Measurements from ENCODE around the gene HAPLN2. TPM values are rescaled to one million over a fixed set of nuclear protein-coding genes. Genes with fewer than 3 reads are reported as not detected.
A peak's percentile ranks its signal among the peaks of the same experiment; 100 is the strongest.
"Not testable (repeated sequence)": the region's sequence is repeated elsewhere in the genome, so short reads cannot be mapped to it uniquely, and the experiment has no call there.

HAPLN2 gene
- total RNA-seq, 1 experiment from 2014 or later, result 0.26 TPM

GRCh38 chr1:156619582-156619955 lies 354 bp downstream of the HAPLN2 start:
- no peak for DNase-seq (ENCODE audit: low spot score)

DNA sequence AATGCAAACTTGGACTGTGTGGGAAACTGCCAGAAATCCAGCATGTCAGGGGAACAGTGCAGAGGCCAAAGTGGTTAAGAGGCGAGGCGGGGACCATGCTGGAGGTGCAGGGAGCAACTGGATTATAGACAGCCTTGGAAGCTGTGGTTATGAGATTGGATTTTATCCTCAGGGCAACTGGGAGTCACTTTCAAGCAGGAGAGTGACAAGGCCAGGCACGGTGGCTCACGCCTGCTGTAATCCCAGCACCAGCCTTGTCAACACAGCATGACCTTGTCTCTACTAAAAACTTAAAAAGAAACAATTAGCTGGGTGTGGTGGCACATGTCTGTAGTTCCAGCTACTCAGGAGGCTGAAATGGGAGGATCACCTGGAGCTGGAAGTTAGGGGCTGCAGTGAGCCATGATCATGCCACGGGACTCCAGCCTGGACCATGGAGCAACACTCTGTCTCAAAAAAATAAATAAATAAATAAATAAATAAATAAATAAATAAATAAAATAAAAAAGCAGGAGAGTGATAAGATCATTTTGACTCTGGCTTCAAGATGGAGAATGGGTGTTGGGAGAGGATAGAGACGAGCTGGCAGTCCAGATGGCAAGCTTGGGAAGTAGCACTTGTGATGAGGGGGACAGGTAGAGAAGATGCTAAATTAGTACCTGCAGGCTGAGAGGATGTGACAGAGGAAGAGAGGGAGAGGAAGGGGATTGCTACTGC lies 3.5 kb downstream of the HAPLN2 start:
- no peak for DNase-seq (ENCODE audit: low spot score)

DNA sequence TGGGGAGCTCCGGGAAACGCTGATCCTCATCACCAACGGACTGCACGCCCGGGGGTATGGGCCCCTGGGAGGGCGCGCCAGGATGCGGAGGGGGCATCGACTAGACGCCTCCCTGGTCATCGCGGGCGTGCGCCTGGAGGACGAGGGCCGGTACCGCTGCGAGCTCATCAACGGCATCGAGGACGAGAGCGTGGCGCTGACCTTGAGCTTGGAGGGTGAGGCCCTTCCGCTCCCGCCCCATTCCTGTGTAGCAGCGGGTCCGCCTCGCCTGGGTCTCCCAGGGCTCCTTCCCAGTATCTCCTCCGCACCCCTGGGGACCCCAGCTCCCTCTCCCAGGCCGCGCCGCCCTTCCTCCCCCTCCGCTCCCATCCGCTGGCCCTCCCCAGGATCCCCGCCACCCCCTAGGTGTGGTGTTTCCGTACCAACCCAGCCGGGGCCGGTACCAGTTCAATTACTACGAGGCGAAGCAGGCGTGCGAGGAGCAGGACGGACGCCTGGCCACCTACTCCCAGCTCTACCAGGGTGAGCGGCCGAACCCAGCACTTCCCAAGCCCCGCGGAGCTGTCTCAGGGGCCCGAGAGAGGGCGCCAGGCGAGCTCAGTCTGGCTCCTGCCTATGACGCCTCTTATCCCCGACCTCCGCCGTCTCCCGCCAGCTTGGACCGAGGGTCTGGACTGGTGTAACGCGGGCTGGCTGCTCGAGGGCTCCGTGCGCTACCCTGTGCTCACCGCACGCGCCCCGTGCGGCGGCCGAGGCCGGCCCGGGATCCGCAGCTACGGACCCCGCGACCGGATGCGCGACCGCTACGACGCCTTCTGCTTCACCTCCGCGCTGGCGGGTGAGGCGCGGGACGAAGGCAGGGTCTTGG lies 5.0 kb downstream of the HAPLN2 start:
- DNase-seq (ENCODE audit: low spot score), result no peak

GRCh38 chr1:156624814-156625435 lies 5.7 kb downstream of the HAPLN2 start:
- DNase-seq (ENCODE audit: low spot score), result no peak

DNA sequence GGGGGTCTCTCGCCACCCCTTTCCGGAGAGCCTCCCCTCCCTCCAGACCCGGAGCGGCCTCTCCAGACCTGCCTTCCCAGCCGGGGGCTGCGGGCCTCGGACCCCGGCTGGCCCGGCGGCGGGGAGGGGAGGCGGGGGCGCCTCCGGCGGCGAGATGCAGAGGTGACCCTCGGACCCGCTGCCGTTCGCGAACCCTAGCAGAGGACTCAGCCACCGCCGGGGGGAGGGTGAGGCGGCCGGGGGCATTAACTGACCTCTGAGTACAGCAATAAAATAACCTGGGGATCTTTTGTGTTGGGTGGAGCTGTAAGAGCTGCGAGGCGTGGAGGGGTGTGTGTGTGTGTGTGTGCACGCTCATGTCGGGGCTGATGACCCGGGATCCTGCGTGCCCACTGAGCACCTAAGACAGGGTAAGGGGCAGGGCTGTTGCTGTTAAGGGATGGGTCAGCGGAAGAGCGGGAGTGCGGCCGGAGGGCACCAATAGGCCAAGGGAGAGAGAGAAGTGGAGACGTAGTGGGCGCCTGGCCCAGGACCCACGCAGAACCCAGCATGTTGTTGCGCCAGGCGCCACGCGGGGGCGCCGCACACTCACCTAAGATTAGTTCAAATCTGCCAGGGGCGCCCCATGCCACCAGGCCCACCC lies 6.3 kb downstream of the HAPLN2 start:
- DNase-seq (ENCODE audit: low spot score), result no peak

- DNase-seq (ENCODE audit: low spot score), result no peak
Observed at GRCh38 chr1:156626079-156626438, 6.8 kb downstream of the HAPLN2 start.

DNA sequence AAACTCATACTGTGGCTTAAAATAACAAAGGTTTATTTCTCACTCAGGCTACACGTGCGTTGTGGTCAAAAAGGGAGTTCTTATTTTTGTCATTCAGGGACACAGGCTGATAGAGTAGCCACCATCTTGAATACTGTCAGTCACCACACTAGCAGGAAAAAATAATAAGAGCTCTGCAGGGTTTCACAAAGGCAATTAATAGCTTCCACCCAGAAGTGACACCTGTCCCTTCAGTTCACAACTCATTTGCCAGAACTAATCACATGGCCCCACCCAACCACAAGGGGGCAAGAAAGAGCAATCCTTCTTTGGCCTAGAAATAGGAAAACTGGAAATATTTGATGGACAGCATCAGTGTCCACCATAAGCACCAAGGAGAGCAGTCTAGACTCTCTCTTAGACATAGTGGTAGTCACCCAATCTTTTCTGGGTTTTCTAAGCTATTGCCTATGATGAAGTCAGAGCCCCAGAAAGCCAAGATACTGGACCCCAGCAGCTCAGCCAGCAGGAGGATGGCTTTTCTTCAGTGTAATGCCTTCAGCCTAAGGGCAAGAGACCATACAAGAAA lies 8.2 kb downstream of the HAPLN2 start:
- peak; percentile 80 for DNase-seq (ENCODE audit: low spot score)

DNA sequence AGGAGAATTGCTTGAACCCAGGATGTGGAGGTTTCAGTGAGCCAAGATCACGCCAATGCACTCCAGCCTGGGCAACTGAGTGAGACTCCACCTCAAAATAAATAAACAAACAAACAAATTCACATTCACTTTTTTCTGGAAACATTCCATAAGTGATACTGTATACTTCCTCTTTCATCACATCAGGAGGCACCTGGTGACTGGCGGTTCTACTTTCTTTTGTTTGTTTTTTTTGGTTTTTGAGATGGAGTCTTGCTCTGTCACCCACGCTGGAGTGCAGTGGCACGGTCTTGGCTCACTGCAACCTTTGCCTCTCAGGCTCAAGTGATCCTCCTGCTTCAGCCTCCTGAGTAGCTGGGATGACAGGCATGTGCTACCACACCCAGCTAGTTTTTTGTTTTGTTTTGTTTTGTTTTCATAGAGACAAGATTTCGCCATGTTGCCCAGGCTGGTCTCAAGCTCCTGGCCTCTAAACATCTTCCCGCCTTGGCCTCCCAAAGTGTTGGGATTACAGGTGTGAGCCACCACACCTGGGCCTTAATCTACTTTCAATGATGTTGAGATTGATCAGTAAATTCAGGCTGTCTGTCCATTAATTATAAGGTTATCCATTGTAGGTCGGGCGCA lies 10.7 kb downstream of the HAPLN2 start:
- no peak for DNase-seq (ENCODE audit: low spot score)

DNA sequence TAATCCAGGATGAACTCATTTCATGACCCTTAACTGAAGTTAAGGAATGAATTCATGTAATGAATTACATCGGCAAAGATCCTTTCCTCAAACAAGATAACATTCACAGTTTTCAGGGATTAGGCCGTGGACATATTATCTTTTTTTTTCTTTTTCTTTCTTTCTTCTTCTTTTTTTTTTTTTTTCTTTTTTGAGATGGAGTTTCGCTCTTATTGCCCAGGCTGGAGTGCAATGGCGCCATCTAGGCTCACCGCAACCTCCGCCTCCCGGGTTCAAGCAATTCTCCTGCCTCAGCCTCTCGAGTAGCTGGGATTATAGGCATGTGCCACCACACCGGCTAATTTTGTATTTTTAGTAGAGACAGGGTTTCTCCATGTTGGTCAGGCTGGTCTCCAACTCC lies 11.9 kb downstream of the HAPLN2 start:
- not testable (repeated sequence) for DNase-seq (ENCODE audit: low spot score)

DNA sequence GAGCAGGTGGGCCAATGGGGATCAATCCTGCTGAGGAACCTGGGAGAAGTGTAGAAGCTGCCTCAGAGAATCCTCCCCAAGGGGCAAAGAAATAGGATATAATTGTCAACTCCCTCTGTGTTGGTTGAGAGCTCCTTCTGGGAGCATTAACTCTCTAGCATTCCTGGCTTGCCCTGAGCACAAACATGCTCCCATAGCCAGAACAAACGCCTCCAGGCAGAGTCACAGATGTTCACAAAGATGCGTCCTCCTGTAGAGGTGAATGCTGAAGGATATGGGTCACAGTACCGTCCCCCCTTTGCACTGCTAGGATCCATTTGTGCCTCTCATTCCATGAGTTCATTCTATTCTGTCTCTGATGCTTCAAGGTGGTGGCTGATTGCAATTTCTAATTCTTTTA lies 13.1 kb downstream of the HAPLN2 start:
- DNase-seq (ENCODE audit: low spot score), result no peak

GRCh38 chr1:156638189-156638985 lies 19.2 kb downstream of the HAPLN2 start:
- no peak for DNase-seq (ENCODE audit: low spot score)

- peak; percentile 91 for DNase-seq (ENCODE audit: low spot score)
Observed at GRCh38 chr1:156639601-156640101, 20.4 kb downstream of the HAPLN2 start.

DNA sequence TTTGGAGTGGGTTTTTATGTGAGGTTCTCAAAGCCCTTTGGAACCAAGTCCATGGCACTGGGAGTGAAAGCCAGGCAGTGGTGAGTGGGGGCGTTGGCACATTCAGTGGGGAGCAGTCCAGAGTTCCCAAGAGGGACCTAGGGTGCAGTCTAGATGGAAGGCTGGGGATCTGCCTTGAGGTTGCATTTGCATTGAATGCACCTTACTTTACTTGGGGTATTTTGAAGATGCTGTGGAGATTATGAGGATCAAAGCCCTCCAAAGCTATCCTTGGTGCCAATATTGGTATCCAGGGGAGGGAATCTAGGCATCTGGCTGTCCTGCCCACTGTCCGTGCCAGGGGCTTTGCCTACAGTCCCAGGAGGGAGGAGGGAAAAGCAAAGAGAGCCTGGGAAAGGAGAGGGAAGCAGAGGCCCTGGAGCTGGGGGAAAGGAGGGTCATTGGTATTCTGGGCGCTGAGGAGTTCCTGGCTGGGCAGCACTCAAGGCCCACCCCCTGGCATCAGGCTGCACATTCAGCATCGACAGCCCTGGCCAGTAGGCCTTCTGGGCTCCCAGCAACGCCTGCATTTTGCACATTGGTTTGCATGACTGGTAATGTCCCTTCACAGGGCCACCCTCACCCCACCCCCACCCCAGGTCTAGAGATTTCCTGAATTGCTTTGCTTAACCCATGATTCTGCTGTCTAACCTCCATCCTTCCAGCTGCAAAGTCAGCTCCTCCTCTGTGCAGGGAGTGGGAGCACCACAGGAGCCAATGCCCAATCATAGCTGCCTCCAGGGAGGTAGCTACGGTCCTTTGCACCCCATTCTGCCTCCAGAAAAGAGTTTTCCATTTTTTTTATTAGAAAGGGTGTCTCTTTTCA lies 21.9 kb downstream of the HAPLN2 start:
- no peak for DNase-seq (ENCODE audit: low spot score)

GRCh38 chr1:156641761-156642264 lies 22.6 kb downstream of the HAPLN2 start, which contains the start of gene BCAN:
Gene BCAN, plus strand, starts transcription at chr1:156642117. Its CDS starts 3,938 bp downstream, at chr1:156646055.
- DNase-seq (ENCODE audit: low spot score), result no peak

DNA sequence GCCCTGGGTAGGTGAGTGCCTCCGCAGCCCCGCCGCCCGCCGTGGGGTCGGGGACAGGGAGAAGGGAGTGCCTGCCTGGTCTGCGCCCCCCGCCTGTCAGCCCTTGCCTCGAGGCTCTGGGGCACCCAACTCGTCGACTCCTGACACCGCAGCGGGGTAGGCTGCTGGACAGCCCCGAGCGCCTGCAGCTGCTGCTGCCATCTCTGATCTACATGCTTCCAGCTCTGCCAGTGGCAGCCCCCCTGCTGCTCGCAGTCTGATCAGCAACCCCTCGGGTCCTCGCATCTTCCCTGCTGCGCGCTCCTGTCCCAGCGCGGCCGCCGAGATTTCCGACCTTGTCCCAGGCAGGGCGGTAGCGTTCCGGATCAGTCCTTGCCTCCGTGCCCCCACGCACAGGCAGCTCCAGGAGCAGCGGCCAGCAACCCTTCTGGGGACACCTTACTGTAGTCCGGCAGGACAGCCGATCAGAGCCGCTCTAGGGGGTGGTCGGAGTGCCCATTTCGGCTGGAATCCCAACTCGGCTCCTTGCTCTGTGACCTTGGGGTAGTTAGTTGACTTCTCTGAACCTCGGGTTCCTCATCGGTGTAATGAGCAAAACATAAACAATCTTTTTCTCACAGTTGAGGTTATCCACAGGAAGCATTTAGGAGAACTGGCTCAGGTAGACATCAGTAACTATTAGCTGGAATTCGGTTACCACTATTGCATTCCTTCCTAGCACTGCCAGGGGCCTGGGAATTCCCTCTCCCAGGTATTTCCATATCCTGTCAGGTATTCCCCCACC lies 23.2 kb downstream of the HAPLN2 start:
- no peak for DNase-seq (ENCODE audit: low spot score)

DNA sequence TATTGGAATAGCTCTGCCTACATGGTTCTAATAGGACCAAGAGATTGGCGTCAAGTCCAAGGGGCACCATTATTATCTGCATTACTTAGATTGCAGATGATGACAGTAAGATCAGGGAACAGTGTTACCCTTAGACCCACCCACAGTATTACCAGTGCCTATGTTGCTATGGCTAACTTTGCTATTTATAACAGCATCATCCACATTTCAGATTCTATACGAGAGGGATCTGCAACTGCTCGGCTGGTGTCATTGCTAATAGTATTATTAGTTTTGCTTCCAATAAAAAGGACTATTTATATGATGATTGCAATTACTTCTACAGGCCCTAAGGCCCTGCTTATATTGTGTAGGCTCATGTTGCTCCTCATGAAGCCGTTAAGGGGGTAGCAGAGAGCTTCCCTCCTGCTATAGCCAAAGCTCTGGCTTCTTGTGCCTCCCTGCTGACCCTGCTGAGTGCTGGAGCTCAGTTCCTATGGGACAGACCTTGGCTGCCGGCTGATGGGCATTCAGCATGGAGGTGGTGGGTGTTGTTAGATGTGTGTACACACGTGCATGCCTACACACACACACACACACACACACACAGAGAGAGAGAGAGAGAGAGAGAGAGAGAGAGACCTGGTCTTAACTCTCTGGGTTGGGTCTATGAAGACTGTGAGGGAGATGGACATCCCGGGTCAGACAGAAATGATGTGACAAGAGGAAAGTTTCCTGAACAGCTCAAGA lies 24.0 kb downstream of the HAPLN2 start:
- DNase-seq (ENCODE audit: low spot score), result no peak

DNA sequence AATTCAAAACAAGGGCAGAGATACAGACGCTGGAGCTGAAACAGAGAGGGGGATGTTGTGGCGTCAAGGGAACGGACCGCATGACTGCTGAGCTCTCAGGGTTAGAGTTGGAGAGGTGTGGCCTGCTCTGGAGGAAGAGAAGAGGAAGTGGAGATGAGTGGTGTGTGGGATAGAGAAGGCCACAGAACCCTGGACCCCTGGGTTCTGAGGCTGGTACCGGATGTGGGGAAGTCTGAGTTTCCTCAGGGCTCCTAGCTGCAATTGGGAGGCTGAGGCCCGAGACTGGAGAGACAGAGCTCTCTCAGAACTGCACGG lies 24.5 kb downstream of the HAPLN2 start:
- no peak for DNase-seq (ENCODE audit: low spot score)

- no peak for DNase-seq (ENCODE audit: low spot score)
Observed at GRCh38 chr1:156644146-156644545, 24.9 kb downstream of the HAPLN2 start.
